ENCODE data around the gene PCGF2.

PCGF2 gene

GRCh38 chr17:38733982-38734973, 13.9 kb downstream of the PCGF2 start:
- DNase-seq = no peak

- no peak for DNase-seq
These were observed 14.7 kb downstream of the PCGF2 start for GRCh38 chr17:38733282-38733981.

GRCh38 chr17:38732376-38733281, 15.5 kb downstream of the PCGF2 start:
- DNase-seq = no peak

GRCh38 chr17:38731526-38732294, 16.4 kb downstream of the PCGF2 start:
- no peak for DNase-seq

- DNase-seq = no peak
These were observed 17.4 kb downstream of the PCGF2 start for GRCh38 chr17:38730526-38731379.

GRCh38 chr17:38729886-38730525, 18.1 kb downstream of the PCGF2 start, which contains the start of gene CISD3:
TSS of gene CISD3 (plus strand) at chr17:38730341. CDS start at chr17:38730359, 18 bp downstream.
- peak; percentile 65 for DNase-seq

GRCh38 chr17:38729368-38729885, 18.7 kb downstream of the PCGF2 start:
- DNase-seq = no peak

- DNase-seq = no peak
These were observed 19.8 kb downstream of the PCGF2 start for GRCh38 chr17:38728290-38728831.

GRCh38 chr17:38727736-38728135, 20.4 kb downstream of the PCGF2 start:
- no peak for DNase-seq

GRCh38 chr17:38726145-38726544, 22.0 kb downstream of the PCGF2 start:
- peak; percentile 7 for DNase-seq

GRCh38 chr17:38725066-38725465, 23.1 kb downstream of the PCGF2 start:
- DNase-seq = no peak

GRCh38 chr17:38724337-38724988, 23.7 kb downstream of the PCGF2 start:
- no peak for DNase-seq

- no peak for DNase-seq
These were observed 26.3 kb downstream of the PCGF2 start for GRCh38 chr17:38721802-38722201.

GRCh38 chr17:38720941-38721340, 27.2 kb downstream of the PCGF2 start:
- no peak for DNase-seq

- no peak for DNase-seq
These were observed 28.0 kb downstream of the PCGF2 start for GRCh38 chr17:38719943-38720641.

GRCh38 chr17:38719289-38719942, 28.7 kb downstream of the PCGF2 start:
- DNase-seq = no peak

GRCh38 chr17:38717139-38717745, 30.9 kb downstream of the PCGF2 start:
- no peak for DNase-seq
